HG03064 (cell line): ENCODE results near the gene PSMG3.

Source experiments
- ATAC-seq: cut with Tn5 transposase; IDR thresholded peaks from one replicate; pipeline ENCODE4 v1.9.1; 2021; ENCODE audit warnings: low read depth; ENCODE audit not compliant: unreplicated experiment

The PSMG3 gene

DNA sequence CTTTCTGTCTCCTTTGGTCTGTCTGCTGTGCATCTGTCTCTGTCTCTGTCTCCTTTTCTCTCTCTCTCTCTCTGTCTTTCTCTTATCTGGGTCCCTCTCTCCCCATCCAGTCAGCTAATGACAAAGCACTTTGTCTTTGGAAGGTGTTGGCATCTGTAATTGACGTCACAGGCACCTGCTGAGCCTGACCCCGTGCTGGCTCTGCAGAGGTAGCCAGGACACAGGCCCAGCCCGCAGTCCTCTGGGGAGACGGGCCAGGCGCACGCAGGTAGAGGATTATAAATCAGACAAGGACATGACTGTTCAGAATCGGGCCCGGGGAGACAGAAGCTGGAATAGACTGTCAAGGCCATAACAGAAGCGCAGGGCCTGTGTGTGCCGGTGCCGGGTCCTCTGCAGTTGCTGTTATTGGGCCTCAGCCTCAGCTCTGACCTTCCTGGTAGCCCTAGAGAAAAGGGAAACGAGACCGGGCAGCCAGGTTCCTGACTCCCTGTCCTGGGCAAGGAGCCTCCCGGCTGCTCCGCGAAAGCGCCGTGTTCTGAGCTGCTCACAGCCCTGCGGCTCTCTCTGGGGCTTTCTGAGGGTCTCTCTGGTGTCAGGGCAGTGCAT is 10.7 kb upstream of the PSMG3 start:
- ATAC-seq: no peak

DNA sequence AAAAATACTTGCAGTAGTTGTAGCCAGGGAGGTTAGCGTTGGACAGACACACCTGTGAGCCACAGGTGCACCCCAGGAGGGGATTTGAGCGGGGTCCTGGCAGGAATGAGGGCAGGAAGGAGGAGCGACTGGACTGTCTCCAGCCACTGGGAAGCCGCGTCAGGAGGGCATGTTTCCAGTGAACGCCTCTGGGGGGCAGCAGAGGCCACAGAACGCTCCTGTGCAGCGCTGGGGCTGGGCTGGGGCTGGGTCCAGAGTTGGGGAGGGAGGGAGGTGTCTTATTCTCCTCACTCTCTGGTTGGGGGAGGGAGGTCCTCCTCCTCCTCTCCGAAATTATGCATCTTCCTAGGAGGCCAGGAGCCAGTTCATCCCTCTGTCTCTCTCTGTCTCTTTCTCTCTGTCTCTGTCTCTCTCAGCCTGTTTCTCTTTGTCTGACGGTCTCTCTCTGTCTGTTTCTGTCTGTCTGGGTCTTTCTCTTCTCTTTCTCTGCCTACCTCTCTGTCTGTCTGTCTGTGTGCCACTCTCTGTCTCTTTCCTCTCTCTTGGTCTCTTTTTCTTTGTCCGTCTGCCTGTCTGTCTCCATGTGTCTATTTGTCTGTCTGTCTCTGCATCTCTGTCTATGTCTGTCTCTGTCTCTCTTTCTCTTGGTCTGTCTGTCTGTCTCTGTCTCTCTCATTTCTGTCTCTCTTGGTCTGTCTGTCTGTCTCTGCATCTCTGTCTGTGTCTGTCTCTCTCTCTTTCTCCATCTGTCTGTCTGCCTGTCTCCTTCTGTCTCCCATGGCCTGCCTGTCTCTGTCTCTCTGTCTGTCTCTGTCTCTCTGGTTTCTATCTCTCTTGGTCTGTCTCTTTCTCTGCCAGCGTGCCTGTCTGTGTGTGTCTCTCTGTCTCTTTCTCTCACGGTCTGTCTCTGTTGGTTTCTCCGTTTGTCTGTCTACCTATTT is 9.9 kb upstream of the PSMG3 start:
- no peak for ATAC-seq

DNA sequence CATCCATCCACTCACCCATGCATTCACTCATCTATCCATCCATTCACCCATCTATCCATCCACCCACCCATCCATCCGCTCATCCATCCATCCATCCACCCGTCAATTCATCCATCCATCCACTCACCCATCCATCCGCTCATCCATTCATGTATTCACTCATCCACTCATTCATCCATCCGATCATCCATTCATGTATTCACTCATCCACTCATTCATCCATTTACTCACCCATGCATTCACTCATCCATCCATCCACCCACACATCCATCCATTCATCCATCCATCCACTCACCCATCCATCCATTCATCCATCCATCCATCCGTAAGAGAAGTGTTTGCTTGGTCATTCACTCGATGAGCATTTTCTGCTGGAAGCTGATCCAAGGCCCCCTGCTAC is 8.7 kb upstream of the PSMG3 start:
- ATAC-seq: no peak

DNA sequence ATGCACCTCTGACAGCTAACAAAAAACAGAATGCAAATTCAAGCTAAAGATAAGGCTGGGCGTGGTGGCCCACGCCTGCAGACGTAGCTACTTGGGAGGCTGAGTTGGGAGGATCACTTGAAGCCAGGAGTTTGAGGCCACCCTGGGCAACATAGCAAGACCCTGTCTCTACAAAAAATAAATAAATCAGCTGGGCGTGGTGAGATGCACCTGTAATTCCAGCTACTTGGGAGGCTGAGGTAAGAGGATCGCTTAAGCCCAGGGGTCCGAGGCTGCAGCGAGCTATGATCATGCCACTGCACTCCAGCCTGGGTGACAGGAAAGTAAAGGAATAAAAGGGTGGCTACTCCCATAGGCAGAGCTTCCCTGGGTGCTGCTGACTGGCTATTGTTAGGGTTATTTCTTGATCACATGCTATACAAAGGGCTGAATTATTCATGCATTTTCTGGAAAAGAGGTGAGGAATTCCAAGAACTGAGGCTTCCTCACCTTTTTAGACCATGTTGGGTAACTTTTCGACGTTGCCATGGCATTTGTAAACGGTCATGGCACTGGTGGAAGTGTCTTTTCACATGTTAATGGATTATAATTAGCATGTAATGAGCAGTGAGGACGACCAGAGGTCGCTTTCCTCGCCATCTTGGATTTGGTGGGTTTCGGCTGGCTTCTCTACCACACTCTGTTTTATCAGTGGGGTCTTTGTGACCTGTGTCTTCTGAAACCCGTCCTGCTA is 6.9 kb upstream of the PSMG3 start:
- no peak for ATAC-seq

DNA sequence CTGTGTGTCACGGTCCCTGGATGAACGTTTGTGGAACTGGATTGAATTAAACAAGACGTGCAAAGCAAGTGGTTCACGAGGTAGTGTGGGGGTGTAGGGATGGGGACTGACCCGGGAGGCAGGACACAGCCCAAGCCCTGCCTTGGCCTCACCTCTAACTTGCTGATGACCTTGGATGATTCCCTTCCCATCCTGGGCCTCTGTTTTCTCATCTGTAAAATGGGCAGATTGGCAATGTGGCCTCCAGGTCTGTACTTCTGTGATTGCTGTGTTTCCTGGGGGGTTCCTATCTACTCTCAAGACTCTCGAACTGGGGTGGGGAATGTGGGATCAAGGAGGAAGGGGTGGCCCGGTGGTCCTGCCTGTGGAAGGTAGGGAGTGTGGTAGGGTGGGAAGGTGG is 6.0 kb upstream of the PSMG3 start:
- ATAC-seq: no peak

DNA sequence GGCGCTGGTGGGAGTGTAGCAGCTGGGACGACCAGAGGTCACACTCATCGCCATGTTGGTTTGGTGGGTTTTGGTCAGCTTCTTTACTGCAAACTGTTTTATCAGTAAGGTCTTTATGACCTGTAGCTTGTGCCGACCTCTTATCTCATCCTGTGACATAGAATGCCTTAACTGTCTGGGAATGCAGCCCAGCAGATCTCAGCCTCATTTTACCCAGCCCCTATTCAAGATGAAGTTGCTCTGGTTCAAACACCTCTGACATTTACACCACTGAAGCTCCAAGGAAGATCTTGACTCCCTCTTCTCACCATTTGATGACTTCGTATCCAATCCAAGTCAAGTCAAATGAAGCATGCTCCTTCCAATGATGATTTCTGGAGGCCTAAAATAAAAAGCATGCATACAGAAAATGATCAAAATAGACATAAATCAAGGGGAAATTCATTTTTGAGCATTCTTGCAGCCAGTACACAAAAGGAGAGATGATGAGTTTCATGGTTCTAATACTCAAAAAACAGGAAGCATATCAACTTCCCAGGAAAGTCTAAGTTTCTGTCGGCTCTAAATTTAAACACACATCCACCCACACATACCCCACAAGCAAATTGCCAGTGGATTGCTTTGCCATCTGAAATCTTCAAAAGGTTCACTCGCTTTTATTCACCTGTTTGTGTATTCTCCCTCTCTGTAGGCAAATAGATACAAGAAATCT is 2.4 kb upstream of the PSMG3 start:
- ATAC-seq: no peak

DNA sequence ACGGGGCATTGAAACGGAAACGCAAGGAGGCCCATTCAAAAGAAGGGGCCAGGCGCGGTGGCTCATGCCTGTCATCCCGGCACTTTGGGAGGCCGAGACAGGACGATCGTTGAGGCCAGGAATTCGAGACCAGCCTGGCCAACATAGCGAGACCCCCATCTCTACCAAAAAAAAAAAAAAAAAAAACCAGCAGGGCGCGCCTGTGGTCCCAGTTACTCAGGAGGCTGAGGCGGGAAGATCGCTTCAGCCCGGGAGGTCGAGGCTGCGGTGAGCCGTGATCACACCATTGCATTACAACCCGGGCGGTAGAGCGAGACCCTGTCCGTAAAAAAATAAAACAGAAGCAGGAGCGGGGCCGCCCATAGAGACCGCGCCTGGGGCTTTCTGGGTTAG is 396 bp downstream of the PSMG3 start:
- no peak for ATAC-seq

DNA sequence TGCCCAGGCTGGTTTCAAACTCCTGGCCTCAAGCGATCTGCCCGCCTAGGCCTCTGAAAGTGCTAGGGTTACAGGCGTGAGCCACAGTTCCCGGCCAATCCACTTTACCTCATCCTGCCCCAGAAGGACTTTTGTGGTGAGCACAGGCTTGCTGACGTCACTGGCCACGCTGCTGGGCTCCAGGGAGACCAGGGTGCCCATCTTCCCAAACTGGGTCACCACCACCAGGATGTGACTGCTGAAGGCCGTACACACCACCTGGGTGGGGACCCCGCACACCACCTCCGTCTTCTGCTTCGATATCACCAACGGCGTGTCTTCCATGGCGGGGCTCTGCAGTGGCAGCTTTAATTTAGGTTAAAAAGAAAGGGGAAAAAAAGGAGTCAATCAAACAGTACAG is 816 bp downstream of the PSMG3 start:
- ATAC-seq: no peak

DNA sequence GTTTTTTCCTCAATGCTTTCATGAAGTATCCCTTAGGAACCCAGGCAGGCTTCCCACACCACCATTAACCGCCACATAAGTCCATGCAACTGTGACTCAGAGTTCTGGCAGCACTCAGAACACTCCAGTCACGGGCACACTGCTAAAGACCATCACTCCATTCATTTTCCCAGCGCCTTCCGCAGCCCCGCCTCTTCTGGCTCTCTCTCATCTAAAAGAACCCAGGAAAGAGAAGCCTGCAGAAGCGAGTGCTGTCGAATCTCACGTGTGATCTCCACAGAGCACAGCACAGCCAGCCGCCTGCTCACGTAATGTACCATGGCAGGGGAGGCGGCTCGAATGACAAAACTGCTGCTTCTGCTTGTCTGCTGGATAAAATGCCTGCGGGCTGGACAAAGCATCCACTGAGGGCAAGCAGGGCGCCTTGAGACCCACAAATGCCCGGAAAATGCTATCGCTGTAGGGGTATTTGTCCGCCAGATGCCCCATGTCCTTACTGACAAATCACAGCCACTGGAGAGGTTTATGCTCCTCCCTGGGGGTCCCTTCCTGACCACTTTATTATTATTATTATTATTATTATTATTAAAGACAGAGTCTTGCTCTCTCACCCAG is 1.8 kb downstream of the PSMG3 start:
- ATAC-seq: no peak

DNA sequence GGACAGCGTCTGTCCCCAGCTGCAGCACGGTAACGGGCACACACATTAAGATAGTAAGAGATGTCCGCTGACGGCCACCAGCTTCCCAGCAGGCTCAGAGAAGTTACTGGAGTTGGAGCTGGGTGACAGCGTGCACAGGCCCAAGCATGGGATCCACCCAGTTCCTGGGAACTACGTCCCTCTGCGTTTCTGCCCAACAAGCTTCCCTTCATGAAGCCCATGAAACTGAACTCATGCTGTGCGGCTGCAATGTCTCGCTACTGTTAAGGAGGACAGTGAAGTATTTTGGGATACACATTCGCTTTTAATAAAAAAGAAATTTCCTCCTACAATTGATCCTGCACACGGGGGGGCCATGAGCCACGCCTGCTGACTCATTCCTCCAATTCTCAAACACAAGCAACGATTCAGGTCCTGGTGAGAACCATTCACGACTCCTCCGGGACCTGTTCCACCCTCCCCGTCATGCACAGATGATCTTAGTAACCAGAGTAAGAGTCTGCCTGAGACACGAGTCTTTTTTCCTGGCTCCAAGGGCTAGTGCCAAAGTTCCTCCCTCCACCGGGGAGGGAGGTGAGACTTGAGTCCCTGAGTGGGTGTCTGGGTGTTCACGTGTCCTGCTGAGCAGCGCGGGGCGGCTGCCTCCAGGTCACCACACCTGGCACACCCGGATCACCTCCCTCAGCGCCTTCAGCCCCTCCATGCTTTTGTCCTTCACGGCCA is 2.6 kb downstream of the PSMG3 start:
- no peak for ATAC-seq

DNA sequence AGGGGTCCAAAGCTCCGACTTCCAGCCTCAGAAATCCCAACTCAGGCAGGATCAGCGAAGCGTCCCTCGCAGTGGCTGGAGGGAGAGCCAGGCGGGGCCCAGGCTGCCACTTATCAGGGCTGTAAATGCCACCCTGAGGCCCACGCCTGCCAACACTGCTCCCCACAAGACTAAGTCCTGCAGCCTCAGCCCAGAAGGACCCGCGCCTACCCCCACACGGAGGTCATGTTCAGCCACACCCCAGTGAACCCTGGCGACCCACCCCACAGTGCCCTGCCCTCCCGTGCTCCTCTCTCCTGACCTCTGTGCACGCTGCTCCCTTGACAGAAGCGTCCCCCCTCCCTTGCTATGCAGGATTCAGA is 3.2 kb downstream of the PSMG3 start:
- no peak for ATAC-seq

DNA sequence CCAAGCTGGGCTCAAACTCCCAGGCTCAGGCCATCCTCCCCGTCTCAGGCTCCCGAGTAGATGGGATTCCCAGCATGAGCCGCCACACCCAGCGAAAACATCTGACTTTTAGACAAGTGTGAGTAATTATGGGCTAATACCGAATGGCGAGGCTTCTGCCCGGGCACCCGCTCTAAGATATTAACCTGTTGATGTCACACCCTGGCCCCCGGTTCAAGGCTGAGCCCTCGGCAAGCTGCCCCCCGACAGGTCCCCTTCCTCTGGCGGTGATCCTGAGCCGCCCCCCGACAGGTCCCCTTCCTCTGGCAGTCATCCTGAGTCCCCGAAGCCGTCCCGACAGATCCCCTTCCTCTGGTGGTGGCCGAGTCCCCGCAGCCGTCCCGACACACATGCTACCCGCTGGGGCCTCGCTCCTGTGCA is 5.2 kb downstream of the PSMG3 start:
- ATAC-seq: no peak

DNA sequence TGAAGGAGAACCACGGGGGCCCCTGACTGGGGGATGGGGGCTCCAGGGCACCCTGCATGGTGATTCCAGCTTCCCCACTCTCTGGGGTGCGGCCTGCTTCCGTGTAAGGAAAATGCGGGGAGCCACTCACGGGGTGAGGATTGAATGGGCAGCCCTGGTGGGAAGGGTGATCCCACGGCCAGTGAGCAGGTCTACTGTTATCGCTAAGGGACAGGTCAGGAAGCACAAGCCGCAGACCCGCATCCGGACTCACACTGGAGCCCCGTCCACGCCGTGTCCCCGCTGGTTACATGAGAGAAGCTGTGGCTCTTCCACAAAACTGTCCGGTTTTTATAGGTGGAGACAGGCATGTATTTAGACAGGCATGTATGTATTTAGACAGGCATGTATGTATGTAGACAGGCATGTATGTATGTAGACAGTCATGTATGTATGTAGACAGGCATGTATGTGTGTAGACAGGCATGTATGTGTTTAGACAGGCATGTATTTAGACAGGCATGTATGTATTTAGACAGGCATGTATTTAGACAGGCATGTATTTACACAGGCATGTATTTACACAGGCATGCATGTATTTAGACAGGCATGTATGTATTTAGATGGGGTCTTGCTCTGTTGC is 5.7 kb downstream of the PSMG3 start:
- ATAC-seq: no peak

DNA sequence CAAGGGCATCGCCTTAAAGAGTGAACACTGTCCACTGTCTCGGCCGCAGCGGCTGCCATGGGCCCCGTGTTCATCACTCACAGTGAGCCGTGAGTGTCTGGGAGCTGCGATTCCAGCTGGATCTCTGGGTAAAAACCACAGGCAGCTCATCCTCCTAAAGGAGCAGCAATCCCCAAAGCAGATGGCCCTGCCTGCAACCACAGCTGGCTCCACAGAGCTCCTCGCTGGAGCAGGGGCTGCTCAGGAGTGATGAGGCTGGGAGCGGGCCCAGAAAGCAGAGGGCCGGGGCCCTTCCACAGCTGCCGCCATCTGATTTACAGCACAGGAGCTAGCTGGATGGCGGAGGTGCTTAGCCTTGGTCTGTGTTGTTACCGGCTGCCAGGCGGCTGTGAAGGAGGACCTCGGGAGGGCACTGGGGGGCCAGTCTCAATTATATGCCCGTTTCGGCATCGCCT is 7.2 kb downstream of the PSMG3 start:
- no peak for ATAC-seq

DNA sequence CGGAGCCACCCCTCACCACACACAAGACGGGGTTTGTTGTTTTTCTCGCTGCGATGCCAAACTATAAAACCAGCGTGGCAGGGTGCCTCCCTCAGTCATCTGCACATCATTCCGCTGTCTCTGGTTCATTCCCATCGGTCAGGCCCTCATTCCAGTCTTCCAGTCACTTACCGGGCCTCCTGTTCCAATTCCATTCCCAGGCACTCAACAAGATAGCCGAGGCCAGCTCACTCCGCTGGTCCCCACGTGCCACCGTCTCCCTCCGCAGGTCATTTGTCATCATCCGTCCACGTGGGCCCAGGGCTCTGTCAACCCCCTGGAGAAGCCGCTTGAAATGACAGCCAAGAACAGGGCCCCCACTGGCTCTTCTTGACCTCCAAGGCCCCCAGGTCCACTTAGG is 7.7 kb downstream of the PSMG3 start:
- ATAC-seq: no peak

DNA sequence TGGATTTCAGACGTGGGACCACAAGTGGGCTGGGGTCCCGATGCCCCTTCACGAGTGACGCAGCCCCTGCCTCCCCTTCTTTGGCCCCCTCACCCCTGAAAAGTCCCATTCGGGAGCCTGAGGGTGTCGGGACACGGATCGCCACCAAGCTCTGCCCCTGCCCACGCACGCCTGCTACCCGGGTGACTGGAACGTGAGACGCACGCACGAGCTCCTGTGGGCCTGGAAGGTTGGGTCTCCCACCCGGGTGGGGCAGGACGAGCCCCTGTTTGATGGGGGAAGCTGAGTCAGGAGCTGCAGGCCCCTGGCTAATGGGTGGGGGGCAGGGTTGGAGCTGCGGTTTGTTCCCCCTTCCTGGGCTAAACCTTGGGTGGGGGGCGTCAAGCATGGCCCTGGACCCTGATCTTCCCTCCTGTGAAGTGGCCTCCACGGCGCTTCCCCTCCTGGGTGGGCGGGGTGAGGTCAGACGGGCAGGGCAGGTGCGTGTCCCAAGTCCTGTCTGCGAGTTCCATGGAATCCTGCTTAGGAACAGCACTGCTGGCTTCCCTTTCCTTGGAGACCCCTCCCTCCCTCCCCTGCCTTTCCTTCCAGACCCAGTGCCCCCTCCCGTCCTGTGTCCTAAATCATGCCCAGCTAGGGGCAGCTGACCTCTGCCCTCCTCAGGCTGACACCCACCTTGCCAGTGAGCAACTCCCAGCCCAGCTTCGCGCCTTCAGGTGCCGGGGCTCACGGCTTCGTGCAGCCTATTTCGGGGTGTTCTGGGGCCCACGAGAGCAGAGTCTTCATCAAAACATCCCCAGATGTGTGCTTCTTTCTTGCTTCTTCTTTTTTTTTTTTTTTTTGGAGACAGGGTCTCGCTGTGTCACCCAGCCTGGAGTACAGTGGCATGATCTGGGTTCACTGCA is 8.5 kb downstream of the PSMG3 start:
- no peak for ATAC-seq

DNA sequence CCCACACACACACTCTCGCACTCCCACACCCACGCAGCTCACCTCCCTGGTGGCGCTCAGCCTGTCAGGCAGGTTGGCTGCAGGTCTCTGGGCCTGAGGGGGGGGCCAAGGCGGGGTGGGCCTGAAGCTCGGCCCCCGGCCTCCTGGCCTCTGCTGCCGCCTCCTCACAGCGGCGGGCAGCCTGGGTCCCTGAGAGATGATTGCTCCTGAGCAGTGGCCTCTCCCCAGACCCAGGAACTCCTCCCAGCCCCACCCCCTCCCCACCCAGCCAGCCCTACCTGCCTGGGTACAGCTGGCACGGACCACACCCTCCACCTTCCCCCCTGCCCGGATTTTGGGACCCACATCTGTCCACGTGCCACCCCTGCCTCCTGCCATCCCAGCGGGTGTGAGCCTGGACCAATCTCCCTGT is 9.2 kb downstream of the PSMG3 start:
- ATAC-seq: no peak
